Measurements from ENCODE around the gene KATNB1.

- TF ChIP-seq, protein P1, sequence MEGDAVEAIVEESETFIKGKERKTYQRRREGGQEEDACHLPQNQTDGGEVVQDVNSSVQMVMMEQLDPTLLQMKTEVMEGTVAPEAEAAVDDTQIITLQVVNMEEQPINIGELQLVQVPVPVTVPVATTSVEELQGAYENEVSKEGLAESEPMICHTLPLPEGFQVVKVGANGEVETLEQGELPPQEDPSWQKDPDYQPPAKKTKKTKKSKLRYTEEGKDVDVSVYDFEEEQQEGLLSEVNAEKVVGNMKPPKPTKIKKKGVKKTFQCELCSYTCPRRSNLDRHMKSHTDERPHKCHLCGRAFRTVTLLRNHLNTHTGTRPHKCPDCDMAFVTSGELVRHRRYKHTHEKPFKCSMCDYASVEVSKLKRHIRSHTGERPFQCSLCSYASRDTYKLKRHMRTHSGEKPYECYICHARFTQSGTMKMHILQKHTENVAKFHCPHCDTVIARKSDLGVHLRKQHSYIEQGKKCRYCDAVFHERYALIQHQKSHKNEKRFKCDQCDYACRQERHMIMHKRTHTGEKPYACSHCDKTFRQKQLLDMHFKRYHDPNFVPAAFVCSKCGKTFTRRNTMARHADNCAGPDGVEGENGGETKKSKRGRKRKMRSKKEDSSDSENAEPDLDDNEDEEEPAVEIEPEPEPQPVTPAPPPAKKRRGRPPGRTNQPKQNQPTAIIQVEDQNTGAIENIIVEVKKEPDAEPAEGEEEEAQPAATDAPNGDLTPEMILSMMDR (IDR thresholded peaks at IDR 0.05) = no peak
- no peak for TF ChIP-seq POLR2A (IDR thresholded peaks at IDR 0.05)
Measured at GRCh38 chr16:57724531-57724930, 11.0 kb upstream of the KATNB1 start.

Measured in thyroid gland (tissue), 4 donors.